A673 (cell line): ENCODE measurements around the gene ANGEL2. TPM values are rescaled to one million over a fixed set of nuclear protein-coding genes. Genes with fewer than 3 reads are reported as not detected.

Experiments used
- BruUV-seq: library from RNA; stranded (reverse); fragments of 400-500 nt; replicated peaks from 2 replicates; lab custom pipeline; 2021; lab: Mats Ljungman, UMichigan
- CTCF ChIA-PET: fragments of 300-600 bp; sonication (Branson Sonifier 250); formaldehyde crosslinking; loops from one replicate; lab custom pipeline; 2022; ENCODE audit warnings: antibody characterized with exemption; lab: Charles Lee
- POLR2A ChIA-PET: fragments of 300-600 bp; sonication (Branson Sonifier 250); formaldehyde crosslinking; loops from one replicate; lab custom pipeline; 2022; ENCODE audit warnings: antibody characterized with exemption; ENCODE audit not compliant: low non-redundant PET; lab: Charles Lee
- DNase-seq: peaks from one replicate; pipeline ENCODE4 v3.0.0-alpha.2; 2015; ENCODE audit warnings: low spot score
- H3K27ac ChIP-seq: fragments of 200-600 bp; sonication (generic); 2 replicates; pipeline ENCODE4 v1.5.1; 2016; ENCODE audit warnings: mixed run types, low read depth, mild to moderate bottlenecking, mixed read lengths, antibody characterized with exemption, low read length; ENCODE audit not compliant: poor library complexity, severe bottlenecking
- H3K27me3 ChIP-seq: fragments of 200-600 bp; sonication (generic); replicated peaks from 2 replicates; pipeline ENCODE4 v1.6.1; 2017; ENCODE audit warnings: mixed run types, low read depth, mild to moderate bottlenecking, mixed read lengths, antibody characterized with exemption, low read length; ENCODE audit not compliant: insufficient read depth, poor library complexity
- H3K36me3 ChIP-seq: fragments of 200-600 bp; sonication (generic); 2 replicates; pipeline ENCODE4 v1.6.1; 2016; ENCODE audit warnings: mixed run types, mild to moderate bottlenecking, mixed read lengths, antibody characterized with exemption, low read length; ENCODE audit not compliant: insufficient read depth, poor library complexity, severe bottlenecking
- H3K4me1 ChIP-seq: fragments of 200-600 bp; sonication (generic); 2 replicates; pipeline ENCODE4 v1.6.1; 2017; ENCODE audit warnings: mixed run types, mild to moderate bottlenecking, mixed read lengths, antibody characterized with exemption, low read length; ENCODE audit not compliant: insufficient read depth, poor library complexity, severe bottlenecking
- H3K4me3 ChIP-seq: fragments of 200-600 bp; sonication (generic); 2 replicates; pipeline ENCODE4 v1.5.1; 2016; ENCODE audit warnings: low read depth, mixed run types, mild to moderate bottlenecking, mixed read lengths, low read length; ENCODE audit not compliant: poor library complexity, severe bottlenecking
- H3K9me3 ChIP-seq: fragments of 200-600 bp; sonication (generic); 2 replicates; pipeline ENCODE4 v1.6.1; 2016; ENCODE audit warnings: mixed run types, low read depth, mild to moderate bottlenecking, mixed read lengths, antibody characterized with exemption, low read length; ENCODE audit not compliant: poor library complexity, severe bottlenecking
- EZH2 ChIP-seq: fragments of 200-600 bp; sonication (generic); IDR thresholded peaks from 2 replicates; pipeline ENCODE4 v1.6.1; 2017; ENCODE audit warnings: borderline replicate concordance, low read depth, mild to moderate bottlenecking, mixed read lengths, antibody characterized with exemption, low read length; ENCODE audit not compliant: poor library complexity, severe bottlenecking
- intact Hi-C: fragments of 100-400 bp; cut with micrococcal nuclease; formaldehyde crosslinking; loops from one replicate; pipeline ENCODE4 v1.10.0; 2022; ENCODE audit not compliant: unreplicated experiment
- total RNA-seq: library from RNA; stranded (reverse); gene quantifications from 2 replicates; pipeline ENCODE4 v1.2.3, GENCODE V29; 2021
- TF ChIP-seq, protein P1 (sequence below): fragments of 300-800, 200-600 bp; sonication (generic); conservative IDR thresholded peaks from 2 replicates; pipeline ENCODE4 v1.5.1; 2017; ENCODE audit warnings: low read depth, mild to moderate bottlenecking, antibody characterized with exemption, low read length, moderate library complexity, mixed read lengths

The ANGEL2 gene
- total RNA-seq, 1 experiment from 2014 or later: 36.3 TPM

DNA sequence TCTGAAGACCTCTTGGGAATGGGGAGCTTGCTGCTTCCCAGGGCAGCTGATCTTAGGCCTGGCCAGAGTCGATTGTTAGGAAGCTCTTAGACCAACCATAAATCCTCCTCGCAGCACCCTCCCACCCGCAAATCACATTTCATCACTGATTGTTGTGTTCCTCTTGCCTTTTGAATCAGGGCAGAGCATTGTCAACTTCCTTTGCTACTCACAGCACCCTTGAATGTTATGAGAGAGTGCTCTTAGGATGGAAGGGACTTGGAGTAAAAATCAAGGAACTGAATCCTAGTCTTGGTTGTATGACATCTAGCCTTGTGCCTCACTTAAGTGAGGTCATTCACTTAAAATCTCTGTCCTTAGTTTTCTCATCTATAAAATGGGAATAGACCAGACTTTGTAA lies 62.3 kb downstream of the ANGEL2 start:
- Histone ChIP-seq H3K27ac (no peak overlapping the region), H3K27me3 (peaks cover 9% of the 10 kb centered on the region), H3K4me3 (no peak overlapping the region), H3K9me3 (no peaks in the 10 kb centered on the region), H3K4me1 (peaks cover 10% of the 10 kb centered on the region), H3K36me3 (no peaks in the 10 kb centered on the region)
- BruUV-seq: no TSS peak
- intact Hi-C loops: no loop called here
- CTCF ChIA-PET: no interaction called here
- no peak for DNase-seq
- TF ChIP-seq, protein P1, sequence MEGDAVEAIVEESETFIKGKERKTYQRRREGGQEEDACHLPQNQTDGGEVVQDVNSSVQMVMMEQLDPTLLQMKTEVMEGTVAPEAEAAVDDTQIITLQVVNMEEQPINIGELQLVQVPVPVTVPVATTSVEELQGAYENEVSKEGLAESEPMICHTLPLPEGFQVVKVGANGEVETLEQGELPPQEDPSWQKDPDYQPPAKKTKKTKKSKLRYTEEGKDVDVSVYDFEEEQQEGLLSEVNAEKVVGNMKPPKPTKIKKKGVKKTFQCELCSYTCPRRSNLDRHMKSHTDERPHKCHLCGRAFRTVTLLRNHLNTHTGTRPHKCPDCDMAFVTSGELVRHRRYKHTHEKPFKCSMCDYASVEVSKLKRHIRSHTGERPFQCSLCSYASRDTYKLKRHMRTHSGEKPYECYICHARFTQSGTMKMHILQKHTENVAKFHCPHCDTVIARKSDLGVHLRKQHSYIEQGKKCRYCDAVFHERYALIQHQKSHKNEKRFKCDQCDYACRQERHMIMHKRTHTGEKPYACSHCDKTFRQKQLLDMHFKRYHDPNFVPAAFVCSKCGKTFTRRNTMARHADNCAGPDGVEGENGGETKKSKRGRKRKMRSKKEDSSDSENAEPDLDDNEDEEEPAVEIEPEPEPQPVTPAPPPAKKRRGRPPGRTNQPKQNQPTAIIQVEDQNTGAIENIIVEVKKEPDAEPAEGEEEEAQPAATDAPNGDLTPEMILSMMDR: no peak
- TF ChIP-seq EZH2: no peak
- POLR2A ChIA-PET: no interaction called here

- POLR2A ChIA-PET: no interaction called here
- CTCF ChIA-PET: no interaction called here
- Histone ChIP-seq H3K4me3 (no peak overlapping the region), H3K9me3 (no peaks in the 10 kb centered on the region), H3K36me3 (no peaks in the 10 kb centered on the region), H3K27me3 (peaks cover 9% of the 10 kb centered on the region), H3K4me1 (peaks cover 10% of the 10 kb centered on the region), H3K27ac (no peak overlapping the region)
- TF ChIP-seq, protein P1: no peak
- TF ChIP-seq EZH2: no peak
- BruUV-seq: no TSS peak
- DNase-seq: no peak
- intact Hi-C loops: no loop called here
These were observed 63.1 kb downstream of the ANGEL2 start for GRCh38 chr1:212952641-212952976.

GRCh38 chr1:212951947-212952640 lies 63.6 kb downstream of the ANGEL2 start:
- Histone ChIP-seq H3K27me3 (peaks cover 9% of the 10 kb centered on the region), H3K4me3 (peak overlapping the region; percentile 56), H3K9me3 (no peaks in the 10 kb centered on the region), H3K36me3 (no peaks in the 10 kb centered on the region), H3K4me1 (peaks cover 10% of the 10 kb centered on the region), H3K27ac (no peak overlapping the region)
- DNase-seq: no peak
- intact Hi-C loops: no loop called here
- CTCF ChIA-PET: no interaction called here
- TF ChIP-seq, protein P1: no peak
- TF ChIP-seq EZH2: no peak
- POLR2A ChIA-PET: no interaction called here
- no TSS peak for BruUV-seq
